ENCODE results near the gene ATP6V0C. TPM values are rescaled to one million over a fixed set of nuclear protein-coding genes. Genes with fewer than 3 reads are reported as not detected.
"Not testable (repeated sequence)": the region's sequence is repeated elsewhere in the genome, so short reads cannot be mapped to it uniquely, and the experiment has no call there.

ATP6V0C gene
- total RNA-seq, 1 experiment from 2014 or later: 24.7 TPM

- DNase-seq (ENCODE audit: low spot score): no peak
These were observed 14.7 kb downstream of the ATP6V0C start for GRCh38 chr16:2528161-2529060.

GRCh38 chr16:2529061-2529931 is 15.5 kb downstream of the ATP6V0C start:
- no peak for DNase-seq (ENCODE audit: low spot score)

GRCh38 chr16:2529961-2530628 is 16.3 kb downstream of the ATP6V0C start:
- no peak for DNase-seq (ENCODE audit: low spot score)

- DNase-seq (ENCODE audit: low spot score): no peak
These were observed 17.0 kb downstream of the ATP6V0C start for GRCh38 chr16:2530629-2531318.

- no peak for DNase-seq (ENCODE audit: low spot score)
These were observed 17.6 kb downstream of the ATP6V0C start, which contains the start of gene CEMP1 for GRCh38 chr16:2531371-2531695. Gene CEMP1 (minus strand): TSS chr16:2531408. CDS start chr16:2531073, 335 bp downstream.

- peak; percentile 93 for DNase-seq (ENCODE audit: low spot score)
These were observed 18.1 kb downstream of the ATP6V0C start for GRCh38 chr16:2531696-2532493.

- DNase-seq (ENCODE audit: low spot score): no peak
These were observed 18.9 kb downstream of the ATP6V0C start for GRCh38 chr16:2532494-2533141.

- DNase-seq (ENCODE audit: low spot score): not testable (repeated sequence)
These were observed 19.5 kb downstream of the ATP6V0C start for GRCh38 chr16:2533142-2533755.

GRCh38 chr16:2533912-2534311 is 20.2 kb downstream of the ATP6V0C start:
- DNase-seq (ENCODE audit: low spot score): no peak

GRCh38 chr16:2534335-2534734 is 20.6 kb downstream of the ATP6V0C start:
- DNase-seq (ENCODE audit: low spot score): not testable (repeated sequence)

- DNase-seq (ENCODE audit: low spot score): peak; percentile 32
These were observed 21.9 kb downstream of the ATP6V0C start for GRCh38 chr16:2535625-2536013.

GRCh38 chr16:2537451-2538379 is 24.0 kb downstream of the ATP6V0C start, which contains the start of gene PDPK1:
Gene PDPK1 (plus strand): TSS chr16:2538021. CDS start chr16:2538113, 92 bp downstream.
- DNase-seq (ENCODE audit: low spot score): peak; percentile 84

- not testable (repeated sequence) for DNase-seq (ENCODE audit: low spot score)
These were observed 25.6 kb downstream of the ATP6V0C start for GRCh38 chr16:2539192-2539844.

GRCh38 chr16:2539845-2540458 is 26.2 kb downstream of the ATP6V0C start:
- not testable (repeated sequence) for DNase-seq (ENCODE audit: low spot score)

GRCh38 chr16:2540912-2541311 is 27.2 kb downstream of the ATP6V0C start:
- DNase-seq (ENCODE audit: low spot score): not testable (repeated sequence)

- not testable (repeated sequence) for DNase-seq (ENCODE audit: low spot score)
These were observed 27.7 kb downstream of the ATP6V0C start for GRCh38 chr16:2541409-2541808.

GRCh38 chr16:2543771-2544170 is 30.0 kb downstream of the ATP6V0C start:
- DNase-seq (ENCODE audit: low spot score): not testable (repeated sequence)
